Stimulated activated CD8-positive, alpha-beta memory T cell treated with anti-CD3 and anti-CD28 coated beads, Interleukin-4, amount 100 ng/mL, for 4 hours (primary cell): Measurements from ENCODE around the gene DDC.

Experiments used
- DNase-seq, 2 donors: peaks; one replicate each; pipeline ENCODE4 v3.0.0-alpha.2; 2020; ENCODE audit warnings: low read depth in 2 of 2, low spot score in 1 of 2

DDC gene

DNA sequence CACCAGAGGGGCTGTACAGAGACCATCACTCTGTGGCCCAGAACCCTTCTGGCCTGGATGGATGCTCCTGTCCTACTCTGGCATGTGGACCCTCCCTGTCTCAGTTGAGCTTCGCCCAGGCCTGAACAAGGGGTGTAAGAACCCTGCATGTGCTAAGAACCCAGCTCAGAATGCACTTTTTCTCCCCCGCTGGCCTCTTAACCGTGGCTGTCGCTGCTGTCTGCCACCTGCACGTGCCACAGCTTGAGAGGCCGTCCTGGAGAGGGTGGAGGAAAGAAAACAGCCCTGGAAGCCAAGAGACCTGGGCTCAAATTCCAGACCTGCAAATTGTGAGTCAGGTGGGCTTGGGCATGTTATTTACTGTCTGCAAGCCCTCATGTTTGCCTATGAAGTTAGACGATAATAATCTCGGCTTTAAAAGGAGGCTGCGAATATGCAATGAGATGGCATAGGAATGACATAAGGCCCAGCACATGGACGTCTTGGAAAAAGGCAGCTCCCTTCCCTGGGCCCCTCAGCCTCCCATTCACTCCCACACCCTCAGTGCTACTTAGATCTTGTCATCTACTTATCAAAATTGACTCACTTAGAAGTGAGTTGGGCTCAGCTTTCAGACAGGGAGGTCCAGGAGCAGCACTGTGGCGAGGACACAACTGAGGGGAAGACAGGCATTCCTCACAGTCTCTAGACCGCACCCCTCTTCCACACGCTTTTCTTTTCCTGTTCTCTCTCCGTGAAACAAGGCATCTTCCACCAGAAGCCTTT is 146.5 kb downstream of the DDC start:
- no peak for DNase-seq

DNA sequence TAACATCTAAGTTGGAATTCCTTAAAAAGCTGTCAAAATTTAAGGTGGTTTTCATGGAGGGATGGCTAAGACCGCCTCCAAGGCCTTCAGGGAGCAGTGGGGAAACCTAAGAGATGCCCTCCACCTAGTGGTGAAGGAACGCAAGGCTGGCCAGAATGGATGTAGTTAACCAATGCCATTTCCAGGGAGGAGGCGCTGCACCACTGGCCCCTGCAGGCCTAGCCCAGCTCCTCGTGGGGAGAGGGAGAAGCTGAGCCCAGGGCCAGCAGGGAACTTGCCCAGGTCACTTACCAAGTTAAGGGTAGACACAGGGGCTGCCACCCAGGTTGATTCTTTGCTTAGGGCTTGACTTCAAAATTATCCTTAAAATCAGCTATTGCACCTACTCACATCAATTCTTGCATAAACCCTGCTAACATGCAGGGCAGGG is 147.1 kb downstream of the DDC start:
- DNase-seq, result peak; percentile 38 to 53

DNA sequence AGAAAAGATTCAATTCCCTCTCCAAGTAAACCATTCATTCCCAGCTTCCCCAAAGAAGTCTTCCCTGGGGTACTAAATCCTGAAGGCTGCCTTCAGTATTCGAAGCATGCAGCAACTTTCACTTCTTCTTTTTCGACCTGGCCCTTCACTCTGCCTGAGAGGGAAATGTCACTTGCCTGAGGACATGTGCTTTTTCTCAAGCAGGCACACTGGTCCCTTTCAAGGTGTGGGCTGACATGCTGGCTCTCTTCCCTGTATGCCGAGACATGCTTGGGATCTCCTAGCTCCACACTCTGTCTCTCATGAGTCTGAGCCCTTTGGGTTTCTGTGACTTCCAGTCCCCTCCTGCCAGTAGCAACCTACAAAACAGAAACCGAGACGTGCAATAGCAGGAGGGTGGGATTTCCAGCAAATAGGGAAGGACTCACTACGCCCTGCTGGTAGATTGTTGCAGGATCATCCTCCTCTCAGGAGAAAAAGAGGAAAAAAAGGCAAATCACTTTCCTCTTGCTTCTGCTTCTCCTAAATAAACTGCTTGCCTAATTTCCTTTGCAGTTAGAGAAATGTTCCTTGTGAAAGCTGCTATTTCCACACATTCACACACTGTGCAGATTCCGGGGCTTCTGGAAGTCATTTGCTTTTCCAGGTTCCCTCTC is 148.6 kb downstream of the DDC start:
- no peak for DNase-seq

DNA sequence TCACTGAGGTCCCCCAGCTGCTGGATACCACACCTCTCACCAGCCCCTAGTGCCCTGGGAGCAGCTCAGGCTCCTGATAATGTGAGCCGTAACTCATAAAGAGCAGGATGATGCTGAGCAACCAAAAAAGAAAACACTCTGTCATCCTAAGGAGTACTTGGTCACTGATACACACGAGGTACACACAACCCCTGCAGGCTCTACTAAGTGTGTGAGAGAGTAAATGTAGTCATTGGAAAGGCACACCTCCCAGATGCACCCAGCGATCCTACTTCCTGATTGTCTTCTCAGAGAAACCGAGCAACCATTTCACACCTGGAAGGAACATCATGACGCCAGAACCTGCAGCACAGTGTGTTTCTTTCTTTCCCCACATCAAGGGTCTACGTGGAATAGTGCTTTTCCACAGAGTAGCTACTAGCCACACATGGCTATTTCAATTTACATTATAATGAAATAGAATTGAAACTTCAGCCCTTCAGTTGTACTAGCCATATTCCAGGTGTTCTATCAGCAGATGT is 149.3 kb downstream of the DDC start:
- no peak for DNase-seq

DNA sequence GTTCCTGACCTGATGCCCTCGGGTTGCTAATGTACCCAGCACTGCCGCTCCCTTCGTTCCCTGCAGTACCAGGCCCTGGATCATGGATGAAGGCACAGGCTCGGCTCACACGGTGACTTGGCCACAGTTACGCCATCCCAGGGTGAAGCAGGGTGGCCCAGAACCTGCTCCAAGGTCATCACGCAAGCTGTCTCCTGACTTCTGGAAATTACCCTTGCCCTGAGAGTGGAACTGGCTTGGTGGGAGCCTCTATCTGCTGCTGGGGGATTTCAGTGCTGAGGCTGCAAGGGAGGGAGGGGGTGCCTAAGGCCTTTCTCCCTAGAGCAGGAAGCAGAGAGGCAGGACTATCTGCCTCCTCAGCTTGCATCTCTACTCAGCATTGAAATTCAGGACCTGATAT is 151.6 kb downstream of the DDC start:
- DNase-seq, result no peak

DNA sequence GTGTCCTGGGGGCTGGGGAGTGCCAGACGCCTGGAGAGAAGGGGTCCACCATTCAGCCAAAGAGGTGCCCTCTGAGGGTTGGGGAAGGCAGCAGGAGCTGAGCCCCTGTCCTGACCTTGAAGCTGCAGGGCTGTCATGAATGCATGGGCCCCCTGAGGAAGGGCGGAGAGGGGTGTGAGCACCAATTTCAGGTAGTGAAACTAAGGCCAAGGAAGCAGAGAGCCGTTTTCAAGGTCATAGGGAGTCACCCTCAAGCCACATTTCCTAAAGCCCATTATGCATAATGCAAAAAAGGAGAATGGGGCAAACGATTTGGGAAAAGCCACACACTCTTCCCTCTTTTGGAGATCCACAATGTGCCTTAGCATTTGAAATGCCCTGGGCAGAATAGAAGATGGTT is 152.2 kb downstream of the DDC start:
- no peak for DNase-seq

DNA sequence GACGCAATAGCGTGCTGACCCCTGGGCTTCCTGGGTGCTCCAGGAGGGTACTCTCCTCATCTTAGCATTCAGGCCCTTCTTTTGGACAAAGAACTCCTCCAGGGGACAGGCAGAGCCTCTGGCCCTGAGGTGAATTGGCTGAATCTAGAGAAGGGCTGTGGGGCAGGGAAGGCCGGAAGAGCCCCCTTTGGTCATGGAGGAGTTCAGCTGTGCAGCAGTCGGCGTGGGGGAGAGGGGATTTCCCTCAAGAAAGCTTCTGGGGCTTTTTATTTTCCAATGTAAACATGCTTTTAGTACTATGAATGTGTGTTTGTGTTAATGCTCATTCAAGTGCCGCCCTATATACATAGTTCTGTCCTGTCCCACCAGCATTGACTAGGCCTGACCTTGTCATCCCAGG is 153.9 kb downstream of the DDC start:
- no peak for DNase-seq

DNA sequence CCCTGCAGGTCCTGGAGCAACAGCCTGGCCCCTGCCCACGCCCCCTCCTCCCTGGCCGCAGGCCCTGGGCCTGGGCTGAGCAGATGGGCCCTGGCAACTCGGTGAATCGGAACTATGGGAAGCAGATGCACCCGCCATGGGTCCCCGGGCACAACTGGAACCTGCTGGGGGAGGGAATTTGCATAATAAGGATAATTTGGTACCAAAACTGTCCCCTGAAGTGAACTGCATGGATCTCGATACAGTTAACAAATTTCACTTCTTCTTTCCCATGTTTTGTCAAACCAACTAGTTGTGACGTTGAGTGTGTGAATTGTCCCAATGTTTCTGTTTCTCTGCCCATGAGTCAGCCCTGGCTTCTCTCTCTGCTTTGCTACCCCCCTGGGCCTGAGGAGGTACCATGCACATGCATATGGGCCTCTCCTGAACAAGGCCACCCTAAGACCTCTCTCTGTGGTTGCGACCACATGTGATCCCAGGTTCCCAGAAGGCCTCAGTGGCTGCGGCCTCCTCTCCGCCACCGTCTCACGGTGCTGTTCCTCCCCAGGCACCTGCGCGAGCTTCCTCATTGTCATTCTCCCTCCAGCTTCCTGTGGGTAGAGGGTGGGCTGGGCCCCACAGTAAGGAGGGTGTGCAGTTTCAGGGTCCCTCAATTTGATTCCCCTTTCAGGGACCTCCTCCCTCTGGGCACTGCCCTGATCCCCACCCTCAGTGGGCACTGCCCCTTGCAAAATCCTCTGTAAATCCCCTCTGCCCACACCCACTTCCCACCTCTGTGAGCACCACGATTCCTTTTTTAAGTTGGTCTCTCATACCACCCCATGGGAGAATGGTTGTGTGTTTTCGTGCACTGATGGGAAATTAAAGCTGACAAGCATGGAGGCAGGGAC is 155.1 kb downstream of the DDC start:
- no peak for DNase-seq
